ENCODE measurements around the gene CCDC50.

CCDC50 gene

GRCh38 chr3:191358929-191359328, 29.7 kb downstream of the CCDC50 start:
- H4K20me1 ChIP-seq (ENCODE audit: insufficient read depth, low read length) = no peaks in the 10 kb centered on the region
- no peak overlapping the region for H3K4me2 ChIP-seq (ENCODE audit: insufficient read depth, low read length)
- no peaks in the 10 kb centered on the region for H3K79me2 ChIP-seq (ENCODE audit: insufficient read depth, low read length)
- no peaks in the 10 kb centered on the region for H3K36me3 ChIP-seq (ENCODE audit: insufficient read depth, low read length)
- H3K27ac ChIP-seq (ENCODE audit: low read length) = no peak overlapping the region
- H3K4me3 ChIP-seq (ENCODE audit: low read depth in 1 of 2, low read length in 2 of 2) = no peak overlapping the region
- H3K9ac ChIP-seq (ENCODE audit: low read depth, low read length) = no peak overlapping the region
- no peaks in the 10 kb centered on the region for H3K4me1 ChIP-seq (ENCODE audit: insufficient read depth, low read length)
- no peaks in the 10 kb centered on the region for H3K27me3 ChIP-seq (ENCODE audit: insufficient read depth, low read length, poor library complexity)
- ATAC-seq (ENCODE audit: insufficient read depth, low read depth) = no peak
- DNase-seq = no peak
- H2AFZ ChIP-seq (ENCODE audit: low read depth, low read length) = no peak overlapping the region
- TF ChIP-seq EZH2 (IDR thresholded peaks at IDR 0.05; ENCODE audit: borderline replicate concordance, low read depth, low read length, severe bottlenecking) = no peak
- no peak for TF ChIP-seq CTCF (IDR thresholded peaks at IDR 0.05; ENCODE audit: borderline replicate concordance, extremely low read depth, low read length, poor library complexity, severe bottlenecking)
- H3K9me3 ChIP-seq (ENCODE audit: insufficient read depth, low read length, severe bottlenecking) = no peaks in the 10 kb centered on the region

GRCh38 chr3:191360620-191361019, 31.4 kb downstream of the CCDC50 start:
- Histone ChIP-seq H3K4me1 (ENCODE audit: insufficient read depth, low read length) (no peaks in the 10 kb centered on the region), H3K4me2 (ENCODE audit: insufficient read depth, low read length) (no peak overlapping the region)
- no peak for ATAC-seq (ENCODE audit: insufficient read depth, low read depth)

GRCh38 chr3:191361456-191361855, 32.3 kb downstream of the CCDC50 start:
- no peaks in the 10 kb centered on the region for H3K36me3 ChIP-seq (ENCODE audit: insufficient read depth, low read length)
- no peaks in the 10 kb centered on the region for H3K9me3 ChIP-seq (ENCODE audit: insufficient read depth, low read length, severe bottlenecking)
- DNase-seq (no peak), ATAC-seq (ENCODE audit: insufficient read depth, low read depth) (no peak)
- no peaks in the 10 kb centered on the region for H4K20me1 ChIP-seq (ENCODE audit: insufficient read depth, low read length)
- no peak overlapping the region for H2AFZ ChIP-seq (ENCODE audit: low read depth, low read length)
- H3K4me3 ChIP-seq (ENCODE audit: low read depth in 1 of 2, low read length in 2 of 2) = no peak overlapping the region
- no peaks in the 10 kb centered on the region for H3K27me3 ChIP-seq (ENCODE audit: insufficient read depth, low read length, poor library complexity)
- H3K79me2 ChIP-seq (ENCODE audit: insufficient read depth, low read length) = no peaks in the 10 kb centered on the region
- H3K4me2 ChIP-seq (ENCODE audit: insufficient read depth, low read length) = no peak overlapping the region
- H3K9ac ChIP-seq (ENCODE audit: low read depth, low read length) = no peak overlapping the region
- no peaks in the 10 kb centered on the region for H3K4me1 ChIP-seq (ENCODE audit: insufficient read depth, low read length)
- no peak overlapping the region for H3K27ac ChIP-seq (ENCODE audit: low read length)
- TF ChIP-seq EZH2 (IDR thresholded peaks at IDR 0.05; ENCODE audit: borderline replicate concordance, low read depth, low read length, severe bottlenecking) (no peak), CTCF (IDR thresholded peaks at IDR 0.05; ENCODE audit: borderline replicate concordance, extremely low read depth, low read length, poor library complexity, severe bottlenecking) (no peak)

More at GRCh38 chr3:191360620-191361019, 31.4 kb downstream of the CCDC50 start:
- H2AFZ ChIP-seq (ENCODE audit: low read depth, low read length) = no peak overlapping the region
- no peaks in the 10 kb centered on the region for H3K79me2 ChIP-seq (ENCODE audit: insufficient read depth, low read length)
- TF ChIP-seq EZH2 (IDR thresholded peaks at IDR 0.05; ENCODE audit: borderline replicate concordance, low read depth, low read length, severe bottlenecking) = no peak
- no peak for TF ChIP-seq CTCF (IDR thresholded peaks at IDR 0.05; ENCODE audit: borderline replicate concordance, extremely low read depth, low read length, poor library complexity, severe bottlenecking)
- H4K20me1 ChIP-seq (ENCODE audit: insufficient read depth, low read length) = no peaks in the 10 kb centered on the region
- no peaks in the 10 kb centered on the region for H3K9me3 ChIP-seq (ENCODE audit: insufficient read depth, low read length, severe bottlenecking)
- H3K4me3 ChIP-seq (ENCODE audit: low read depth in 1 of 2, low read length in 2 of 2) = no peak overlapping the region
- DNase-seq = no peak
- H3K9ac ChIP-seq (ENCODE audit: low read depth, low read length) = no peak overlapping the region
- H3K27ac ChIP-seq (ENCODE audit: low read length) = no peak overlapping the region
- H3K27me3 ChIP-seq (ENCODE audit: insufficient read depth, low read length, poor library complexity) = no peaks in the 10 kb centered on the region
- no peaks in the 10 kb centered on the region for H3K36me3 ChIP-seq (ENCODE audit: insufficient read depth, low read length)

GRCh38 chr3:191362037-191362436, 32.8 kb downstream of the CCDC50 start:
- Histone ChIP-seq H3K27ac (ENCODE audit: low read length) (no peak overlapping the region), H3K4me3 (ENCODE audit: low read depth in 1 of 2, low read length in 2 of 2) (no peak overlapping the region), H3K9me3 (ENCODE audit: insufficient read depth, low read length, severe bottlenecking) (no peaks in the 10 kb centered on the region), H4K20me1 (ENCODE audit: insufficient read depth, low read length) (no peaks in the 10 kb centered on the region), H2AFZ (ENCODE audit: low read depth, low read length) (no peak overlapping the region), H3K4me1 (ENCODE audit: insufficient read depth, low read length) (no peaks in the 10 kb centered on the region), H3K27me3 (ENCODE audit: insufficient read depth, low read length, poor library complexity) (no peaks in the 10 kb centered on the region), H3K36me3 (ENCODE audit: insufficient read depth, low read length) (no peaks in the 10 kb centered on the region), H3K4me2 (ENCODE audit: insufficient read depth, low read length) (no peak overlapping the region), H3K79me2 (ENCODE audit: insufficient read depth, low read length) (no peaks in the 10 kb centered on the region), H3K9ac (ENCODE audit: low read depth, low read length) (no peak overlapping the region)
- TF ChIP-seq EZH2 (IDR thresholded peaks at IDR 0.05; ENCODE audit: borderline replicate concordance, low read depth, low read length, severe bottlenecking) = no peak
- no peak for TF ChIP-seq CTCF (IDR thresholded peaks at IDR 0.05; ENCODE audit: borderline replicate concordance, extremely low read depth, low read length, poor library complexity, severe bottlenecking)
- no peak for ATAC-seq (ENCODE audit: insufficient read depth, low read depth)
- DNase-seq = no peak
